Measurements from ENCODE around the gene DOCK11. TPM values are rescaled to one million over a fixed set of nuclear protein-coding genes. Genes with fewer than 3 reads are reported as not detected.

Gene DOCK11
- total and polyA plus RNA-seq, 10 of the 15 experiments (the other 5 are each of a cell fraction or from before 2014, with no cell fraction given) = 16.3 to 30.7 (median 19.8) TPM

DNA sequence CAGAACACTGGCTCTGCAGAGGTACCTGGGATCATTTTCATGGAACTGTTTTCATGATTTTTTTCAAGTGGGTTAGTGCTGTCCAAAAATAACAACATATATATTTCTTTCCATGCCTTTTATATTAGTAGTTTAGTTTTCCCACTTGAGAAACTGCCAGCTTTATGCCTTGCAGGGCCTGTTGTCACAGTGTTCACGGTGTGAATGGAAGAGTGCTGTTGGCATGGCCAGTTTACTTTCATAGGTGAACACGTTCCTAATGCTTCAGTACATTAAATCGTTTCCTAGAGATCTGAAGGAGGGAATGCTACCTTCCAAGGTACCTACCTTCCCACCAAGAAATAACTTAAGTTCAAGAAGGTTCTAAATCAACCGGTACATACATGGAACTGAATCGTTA, 12.6 kb downstream of the DOCK11 start:
- no peak overlapping the region for H3K4me3 ChIP-seq
- H4K20me1 ChIP-seq (ENCODE audit: control insufficient read depth, insufficient read depth) = no peaks in the 10 kb centered on the region
- H3K27me3 ChIP-seq (replicated peaks in 1 of 2; ENCODE audit: control insufficient read depth in 2 of 2, insufficient read depth in 2 of 2, low read length in 1 of 2) = no peaks in the 10 kb centered on the region
- ATAC-seq (no peak), DNase-seq (ENCODE audit: low read depth, low spot score) (no peak), FAIRE-seq (no peak)
- CTCF ChIA-PET = interaction anchor here (1.8 kb wide), 1 partner anchor 11 kb away, joined by 3 read pairs; no protein-coding TSS in a partner anchor
- no peak overlapping the region for H3K27ac ChIP-seq (ENCODE audit: control insufficient read depth, insufficient read depth)
- no peaks in the 10 kb centered on the region; the same call in 2 of the 3 replicates for H3K9me3 ChIP-seq (replicated peaks; ENCODE audit: control insufficient read depth, insufficient read depth, low read length)
- SMC1A ChIA-PET (ENCODE audit: uncharacterized antibody, unreplicated experiment) = interaction anchor here (0.9 kb wide), 1 partner anchor 10 kb away, joined by 3 read pairs; no protein-coding TSS in a partner anchor
- intact Hi-C loops (cut with micrococcal nuclease; ENCODE audit: unreplicated experiment) = no loop called here
- in situ Hi-C loops (cut with MboI) = no loop called here
- H3K36me3 ChIP-seq (ENCODE audit: control insufficient read depth in 2 of 2, insufficient read depth in 2 of 2, low read length in 1 of 2) = no peaks in the 10 kb centered on the region
- no peak overlapping the region for H3K4me2 ChIP-seq (ENCODE audit: control insufficient read depth, insufficient read depth)
- no TSS peak for BruUV-seq (replicated peaks)
- H2AFZ ChIP-seq (ENCODE audit: control insufficient read depth, low read depth, low read length) = no peak overlapping the region
- POLR2A ChIA-PET = no interaction called here
- H3K79me2 ChIP-seq (ENCODE audit: control insufficient read depth, insufficient read depth, low read length) = peaks cover 4% of the 10 kb centered on the region
- 63% methylated on average over 5 of the region's 5 CpGs for WGBS (ENCODE audit: insufficient coverage, insufficient replicate concordance, low lambda C conversion rate, missing lambda C conversion rate)
- RAD21 ChIA-PET (ENCODE audit: unreplicated experiment) = no interaction called here
- H3K4me1 ChIP-seq (ENCODE audit: control insufficient read depth, insufficient read depth, low read length) = peaks cover 3% of the 10 kb centered on the region; the same call in 1 of the 2 replicates
- no peak overlapping the region for H3K9ac ChIP-seq (ENCODE audit: control insufficient read depth, insufficient read depth, low read length)
- TF ChIP-seq IKZF2 (IDR thresholded peaks at IDR 0.05) = no peak
- TF ChIP-seq EZH2 (IDR thresholded peaks at IDR 0.05; ENCODE audit: borderline replicate concordance, control insufficient read depth, low read depth, low read length) = no peak
- no peak for TF ChIP-seq CHD1 (IDR thresholded peaks at IDR 0.05; ENCODE audit: low read depth, low read length)
- no peak for TF ChIP-seq NKRF (conservative IDR thresholded peaks at IDR 0.05)
- TF ChIP-seq ZNF207 (IDR thresholded peaks at IDR 0.05; ENCODE audit: borderline replicate concordance) = no peak
- TF ChIP-seq HDAC6 (IDR thresholded peaks at IDR 0.05; ENCODE audit: unreplicated experiment) = no peak
- TF ChIP-seq ZBTB4 (CRISPR knock-in tag; IDR thresholded peaks at IDR 0.05) = no peak
- TF ChIP-seq, protein P1, sequence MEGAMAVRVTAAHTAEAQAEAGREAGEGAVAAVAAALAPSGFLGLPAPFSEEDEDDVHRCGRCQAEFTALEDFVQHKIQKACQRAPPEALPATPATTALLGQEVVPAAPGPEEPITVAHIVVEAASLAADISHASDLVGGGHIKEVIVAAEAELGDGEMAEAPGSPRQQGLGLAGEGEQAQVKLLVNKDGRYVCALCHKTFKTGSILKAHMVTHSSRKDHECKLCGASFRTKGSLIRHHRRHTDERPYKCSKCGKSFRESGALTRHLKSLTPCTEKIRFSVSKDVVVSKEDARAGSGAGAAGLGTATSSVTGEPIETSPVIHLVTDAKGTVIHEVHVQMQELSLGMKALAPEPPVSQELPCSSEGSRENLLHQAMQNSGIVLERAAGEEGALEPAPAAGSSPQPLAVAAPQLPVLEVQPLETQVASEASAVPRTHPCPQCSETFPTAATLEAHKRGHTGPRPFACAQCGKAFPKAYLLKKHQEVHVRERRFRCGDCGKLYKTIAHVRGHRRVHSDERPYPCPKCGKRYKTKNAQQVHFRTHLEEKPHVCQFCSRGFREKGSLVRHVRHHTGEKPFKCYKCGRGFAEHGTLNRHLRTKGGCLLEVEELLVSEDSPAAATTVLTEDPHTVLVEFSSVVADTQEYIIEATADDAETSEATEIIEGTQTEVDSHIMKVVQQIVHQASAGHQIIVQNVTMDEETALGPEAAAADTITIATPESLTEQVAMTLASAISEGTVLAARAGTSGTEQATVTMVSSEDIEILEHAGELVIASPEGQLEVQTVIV (IDR thresholded peaks at IDR 0.05; ENCODE audit: borderline replicate concordance, partially characterized antibody) = no peak
- no peak for TF ChIP-seq RUNX3 (IDR thresholded peaks at IDR 0.05; ENCODE audit: low read length)
- no peak for TF ChIP-seq KLF5 (IDR thresholded peaks at IDR 0.05; ENCODE audit: partially characterized antibody)
- no peak for TF ChIP-seq MEF2B (IDR thresholded peaks at IDR 0.05; ENCODE audit: partially characterized antibody, poor library complexity, severe bottlenecking)
- no peak for TF ChIP-seq TAF1 (IDR thresholded peaks at IDR 0.05; ENCODE audit: borderline replicate concordance, low read depth, low read length)
- TF ChIP-seq SMC3 (IDR thresholded peaks at IDR 0.05; ENCODE audit: borderline replicate concordance, low read length) = no peak
- TF ChIP-seq, protein P2, sequence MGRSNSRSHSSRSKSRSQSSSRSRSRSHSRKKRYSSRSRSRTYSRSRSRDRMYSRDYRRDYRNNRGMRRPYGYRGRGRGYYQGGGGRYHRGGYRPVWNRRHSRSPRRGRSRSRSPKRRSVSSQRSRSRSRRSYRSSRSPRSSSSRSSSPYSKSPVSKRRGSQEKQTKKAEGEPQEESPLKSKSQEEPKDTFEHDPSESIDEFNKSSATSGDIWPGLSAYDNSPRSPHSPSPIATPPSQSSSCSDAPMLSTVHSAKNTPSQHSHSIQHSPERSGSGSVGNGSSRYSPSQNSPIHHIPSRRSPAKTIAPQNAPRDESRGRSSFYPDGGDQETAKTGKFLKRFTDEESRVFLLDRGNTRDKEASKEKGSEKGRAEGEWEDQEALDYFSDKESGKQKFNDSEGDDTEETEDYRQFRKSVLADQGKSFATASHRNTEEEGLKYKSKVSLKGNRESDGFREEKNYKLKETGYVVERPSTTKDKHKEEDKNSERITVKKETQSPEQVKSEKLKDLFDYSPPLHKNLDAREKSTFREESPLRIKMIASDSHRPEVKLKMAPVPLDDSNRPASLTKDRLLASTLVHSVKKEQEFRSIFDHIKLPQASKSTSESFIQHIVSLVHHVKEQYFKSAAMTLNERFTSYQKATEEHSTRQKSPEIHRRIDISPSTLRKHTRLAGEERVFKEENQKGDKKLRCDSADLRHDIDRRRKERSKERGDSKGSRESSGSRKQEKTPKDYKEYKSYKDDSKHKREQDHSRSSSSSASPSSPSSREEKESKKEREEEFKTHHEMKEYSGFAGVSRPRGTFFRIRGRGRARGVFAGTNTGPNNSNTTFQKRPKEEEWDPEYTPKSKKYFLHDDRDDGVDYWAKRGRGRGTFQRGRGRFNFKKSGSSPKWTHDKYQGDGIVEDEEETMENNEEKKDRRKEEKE (IDR thresholded peaks at IDR 0.05) = no peak
